ENCODE data around the gene MOGAT1.
"Not testable (repeated sequence)": the region's sequence is repeated elsewhere in the genome, so short reads cannot be mapped to it uniquely, and the experiment has no call there.

MOGAT1 gene

GRCh38 chr2:222670191-222671038 lies 1.0 kb upstream of the MOGAT1 start:
- no peak for DNase-seq

GRCh38 chr2:222672068-222672401 lies 577 bp downstream of the MOGAT1 start:
- no peak for DNase-seq

- DNase-seq, result no peak
Measured at GRCh38 chr2:222673273-222673672, 1.8 kb downstream of the MOGAT1 start.

- DNase-seq, result no peak
Measured at GRCh38 chr2:222673883-222674282, 2.4 kb downstream of the MOGAT1 start.

GRCh38 chr2:222677981-222678380 lies 6.5 kb downstream of the MOGAT1 start:
- no peak for DNase-seq

- no peak for DNase-seq
Measured at GRCh38 chr2:222683805-222684204, 12.3 kb downstream of the MOGAT1 start.

GRCh38 chr2:222686086-222686750 lies 14.8 kb downstream of the MOGAT1 start:
- DNase-seq, result no peak

- no peak for DNase-seq
Measured at GRCh38 chr2:222688917-222689316, 17.5 kb downstream of the MOGAT1 start.

GRCh38 chr2:222689322-222689721 lies 17.9 kb downstream of the MOGAT1 start:
- DNase-seq, result no peak

- DNase-seq, result peak; percentile 83
Measured at GRCh38 chr2:222690564-222691200, 19.2 kb downstream of the MOGAT1 start.

- not testable (repeated sequence) for DNase-seq
Measured at GRCh38 chr2:222693413-222693812, 22.0 kb downstream of the MOGAT1 start.

- DNase-seq, result no peak
Measured at GRCh38 chr2:222693837-222694236, 22.4 kb downstream of the MOGAT1 start.

- no peak for DNase-seq
Measured at GRCh38 chr2:222698276-222698675, 26.8 kb downstream of the MOGAT1 start.

- no peak for DNase-seq
Measured at GRCh38 chr2:222701233-222701632, 29.8 kb downstream of the MOGAT1 start.

- DNase-seq, result no peak
Measured at GRCh38 chr2:222701721-222702131, 30.3 kb downstream of the MOGAT1 start.

GRCh38 chr2:222703091-222703490 lies 31.6 kb downstream of the MOGAT1 start:
- DNase-seq, result no peak

GRCh38 chr2:222703886-222704285 lies 32.4 kb downstream of the MOGAT1 start:
- DNase-seq, result no peak

GRCh38 chr2:222706616-222707015 lies 35.2 kb downstream of the MOGAT1 start:
- DNase-seq, result no peak

GRCh38 chr2:222707102-222707688 lies 35.7 kb downstream of the MOGAT1 start:
- DNase-seq, result no peak

GRCh38 chr2:222707689-222708273 lies 36.3 kb downstream of the MOGAT1 start:
- no peak for DNase-seq

GRCh38 chr2:222708274-222708710 lies 36.8 kb downstream of the MOGAT1 start:
- peak; percentile 83 for DNase-seq

GRCh38 chr2:222709191-222709891 lies 37.9 kb downstream of the MOGAT1 start:
- DNase-seq, result peak; percentile 6
